Suprapubic skin (tissue), 3 donors: ENCODE results near the gene RNF182.

ENCODE experiments used
- CTCF ChIP-seq, 2 donors: fragments of 200-600 bp in 1 of 2; fragments of 450-650 bp in 1 of 2; sonication (generic) in 1 of 2; IDR thresholded peaks; one replicate each; pipeline ENCODE4 v1.5.1; 2016 to 2019; ENCODE audit warnings: antibody characterized with exemption in 2 of 2, mild to moderate bottlenecking in 1 of 2, moderate library complexity in 1 of 2
- POLR2A ChIP-seq, 2 donors: fragments of 450-650 bp; IDR thresholded peaks; one replicate each; pipeline ENCODE4 v1.6.1; 2017; ENCODE audit warnings: antibody characterized with exemption in 2 of 2, mild to moderate bottlenecking in 2 of 2, moderate library complexity in 2 of 2

GRCh38 chr6:14001329-14002012, 76.7 kb downstream of the RNF182 start:
- no peak for TF ChIP-seq POLR2A (IDR thresholded peaks at IDR 0.05)
- TF ChIP-seq CTCF (IDR thresholded peaks at IDR 0.05): no peak
